Karpas-422 (cell line): ENCODE measurements around the gene BICRA. TPM values are rescaled to one million over a fixed set of nuclear protein-coding genes. Genes with fewer than 3 reads are reported as not detected.
"Not testable (repeated sequence)": the region's sequence is repeated elsewhere in the genome, so short reads cannot be mapped to it uniquely, and the experiment has no call there.

Experiments
- DNase-seq: peaks from one replicate; pipeline ENCODE4 v3.0.0-alpha.2; 2015
- H2AFZ ChIP-seq: fragments of 200-600 bp; sonication (generic); 2 replicates; pipeline ENCODE4 v1.6.1; 2014; ENCODE audit warnings: antibody characterized with exemption, low read length, mixed read lengths
- H3K27ac ChIP-seq: fragments of 200-600 bp; sonication (generic); 2 replicates; pipeline ENCODE4 v1.5.1; 2014; ENCODE audit warnings: mild to moderate bottlenecking, low read length, moderate library complexity
- H3K27me3 ChIP-seq: fragments of 200-600 bp; sonication (generic); 2 replicates; pipeline ENCODE4 v1.6.1; 2014; ENCODE audit warnings: low read length, mixed read lengths
- H3K36me3 ChIP-seq: fragments of 200-600 bp; sonication (generic); 2 replicates; pipeline ENCODE4 v1.6.1; 2014; ENCODE audit warnings: low read length, mixed read lengths; ENCODE audit not compliant: insufficient read depth
- H3K4me1 ChIP-seq: fragments of 200-600 bp; sonication (generic); 2 replicates; pipeline ENCODE4 v1.6.1; 2014; ENCODE audit warnings: mild to moderate bottlenecking, low read length, mixed read lengths
- H3K4me2 ChIP-seq: fragments of 200-600 bp; sonication (generic); 2 replicates; pipeline ENCODE4 v1.6.1; 2014; ENCODE audit warnings: low read length, low read depth, mild to moderate bottlenecking; ENCODE audit not compliant: poor library complexity, severe bottlenecking
- H3K4me3 ChIP-seq: fragments of 200-600 bp; sonication (generic); 2 replicates; pipeline ENCODE4 v1.5.1; 2014; ENCODE audit warnings: mild to moderate bottlenecking, antibody characterized with exemption, low read length, mixed read lengths
- H3K79me2 ChIP-seq: fragments of 200-600 bp; sonication (generic); 2 replicates; pipeline ENCODE4 v1.6.1; 2014; ENCODE audit warnings: mild to moderate bottlenecking, low read length, mixed read lengths
- H3K9ac ChIP-seq: fragments of 200-600 bp; sonication (generic); 2 replicates; pipeline ENCODE4 v1.6.0; 2014; ENCODE audit warnings: low read length
- H3K9me2 ChIP-seq: fragments of 200-600 bp; sonication (generic), shearing (Covaris generic); replicated peaks from 2 replicates; pipeline ENCODE4 v1.6.0; 2014; ENCODE audit warnings: mild to moderate bottlenecking, low read length, moderate library complexity; ENCODE audit not compliant: insufficient read depth
- H3K9me3 ChIP-seq: fragments of 300-700, 200-600 bp; sonication (generic); 2 replicates; pipeline ENCODE4 v1.6.1; 2014; ENCODE audit warnings: low read length, mixed read lengths
- H4K20me1 ChIP-seq: fragments of 200-600 bp; sonication (generic); 2 replicates; pipeline ENCODE4 v1.6.1; 2014; ENCODE audit warnings: mild to moderate bottlenecking, antibody characterized with exemption, low read length, low read depth; ENCODE audit not compliant: insufficient read depth
- total RNA-seq: library from RNA; depleted of rRNA; stranded (reverse); fragments of >200 nt; shearing (Covaris generic); gene quantifications from 2 replicates; pipeline ENCODE4 v1.2.3, GENCODE V29; 2014; ENCODE audit warnings: low replicate concordance

Gene BICRA
- total RNA-seq, 1 experiment from 2014 or later = 1.8 TPM

DNA sequence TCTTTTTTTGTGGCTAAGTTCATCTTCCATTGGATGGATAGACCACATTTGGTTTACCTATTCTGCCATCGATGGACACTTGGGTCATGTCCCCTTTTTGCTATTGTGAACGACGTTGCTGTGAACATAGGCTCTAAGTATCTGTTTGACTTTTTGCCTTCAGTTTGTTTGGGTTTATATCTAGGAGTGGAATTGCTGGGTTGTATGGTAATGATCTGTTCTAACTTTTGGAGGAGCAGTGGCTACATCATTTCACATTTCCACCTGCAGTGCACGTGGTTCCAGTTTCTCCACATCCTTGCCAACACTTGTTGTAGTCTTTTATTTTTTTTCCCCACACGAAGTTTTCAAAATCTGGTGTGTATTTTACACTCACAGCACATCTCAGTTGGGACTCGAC lies 21.7 kb downstream of the BICRA start:
- Histone ChIP-seq H2AFZ (no peak overlapping the region), H3K9me3 (no peaks in the 10 kb centered on the region), H3K79me2 (peaks cover 91% of the 10 kb centered on the region), H3K27ac (no peak overlapping the region), H3K4me2 (no peak overlapping the region), H3K4me1 (peaks cover 5% of the 10 kb centered on the region; the same call in 1 of the 2 replicates), H3K9ac (no peak overlapping the region), H3K27me3 (no peaks in the 10 kb centered on the region), H3K9me2 (no peaks in the 10 kb centered on the region), H4K20me1 (peaks cover 9% of the 10 kb centered on the region; the same call in 1 of the 2 replicates), H3K4me3 (no peak overlapping the region), H3K36me3 (no peaks in the 10 kb centered on the region)
- DNase-seq = no peak

DNA sequence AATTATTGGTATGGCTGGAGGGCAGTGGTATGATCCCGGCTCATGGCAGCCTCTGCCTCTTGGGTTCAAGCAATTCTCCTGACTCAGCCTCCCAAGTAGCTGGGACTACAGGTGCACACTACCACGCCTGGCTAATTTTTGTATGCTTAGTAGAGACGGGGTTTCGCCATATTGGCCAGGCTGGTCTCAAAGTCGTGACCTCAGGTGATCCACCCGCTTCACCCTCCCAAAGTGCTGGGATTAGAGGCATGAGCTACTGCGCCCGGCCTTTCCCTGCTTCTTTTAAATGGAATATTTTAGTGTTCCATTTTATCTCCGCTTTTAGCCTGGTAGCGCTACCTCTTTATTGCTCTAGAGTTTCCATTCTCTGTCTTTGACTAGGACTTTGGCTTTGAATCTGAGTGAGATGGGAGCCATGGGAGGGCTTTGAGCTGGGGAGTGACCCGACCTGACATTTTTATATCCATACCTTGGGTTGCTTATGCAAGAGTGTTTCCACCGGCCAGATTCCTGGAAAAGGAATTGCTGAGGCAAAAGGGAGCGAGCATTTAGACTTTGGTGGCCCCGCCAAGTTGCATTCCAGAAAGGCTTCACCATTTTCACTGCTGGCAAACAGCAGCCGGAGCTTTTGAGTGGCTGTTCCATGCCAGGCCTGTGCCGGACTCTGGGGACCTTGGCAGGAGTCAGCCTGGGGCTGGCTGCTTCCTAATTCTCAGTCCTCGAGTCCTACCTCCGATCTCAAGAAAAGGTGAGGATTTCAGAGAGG lies 22.9 kb downstream of the BICRA start:
- no peaks in the 10 kb centered on the region for H3K9me3 ChIP-seq
- no peaks in the 10 kb centered on the region for H3K9me2 ChIP-seq
- no peak overlapping the region for H3K27ac ChIP-seq
- H3K79me2 ChIP-seq = peaks cover 93% of the 10 kb centered on the region
- no peak overlapping the region for H3K4me3 ChIP-seq
- H2AFZ ChIP-seq = no peak overlapping the region
- H3K27me3 ChIP-seq = no peaks in the 10 kb centered on the region
- H3K4me2 ChIP-seq = no peak overlapping the region
- H3K4me1 ChIP-seq = peaks cover 5% of the 10 kb centered on the region; the same call in 1 of the 2 replicates
- peaks cover 9% of the 10 kb centered on the region; the same call in 1 of the 2 replicates for H4K20me1 ChIP-seq
- H3K9ac ChIP-seq = no peak overlapping the region
- no peak for DNase-seq
- no peaks in the 10 kb centered on the region for H3K36me3 ChIP-seq

DNA sequence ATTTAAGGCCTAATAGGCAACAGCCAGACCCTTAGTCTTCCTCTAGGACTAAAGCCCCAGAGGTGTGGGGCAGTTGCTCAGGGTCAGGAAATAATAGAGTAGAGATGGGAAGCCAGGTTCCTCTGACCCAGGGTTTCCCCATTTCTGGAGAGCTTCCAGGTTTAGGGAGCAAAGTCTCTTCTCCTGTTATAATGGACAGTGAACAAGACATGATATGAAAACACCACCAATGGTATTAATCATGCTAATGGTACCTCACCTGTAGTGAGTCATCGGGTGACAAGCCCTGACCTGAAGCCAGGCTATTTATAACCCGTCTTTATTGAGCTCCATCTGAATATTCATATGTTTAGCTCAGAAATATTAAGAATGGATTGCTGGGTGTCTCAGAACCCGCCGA lies 24.6 kb downstream of the BICRA start:
- no peak for DNase-seq
- Histone ChIP-seq H3K36me3 (no peaks in the 10 kb centered on the region), H3K27me3 (no peaks in the 10 kb centered on the region), H3K9me3 (no peaks in the 10 kb centered on the region), H2AFZ (no peak overlapping the region), H3K9me2 (no peaks in the 10 kb centered on the region), H3K4me2 (no peak overlapping the region), H3K27ac (no peak overlapping the region), H3K9ac (no peak overlapping the region), H3K79me2 (peaks cover 90% of the 10 kb centered on the region), H3K4me3 (no peak overlapping the region), H3K4me1 (no peaks in the 10 kb centered on the region), H4K20me1 (peaks cover 7% of the 10 kb centered on the region; the same call in 1 of the 2 replicates)

DNA sequence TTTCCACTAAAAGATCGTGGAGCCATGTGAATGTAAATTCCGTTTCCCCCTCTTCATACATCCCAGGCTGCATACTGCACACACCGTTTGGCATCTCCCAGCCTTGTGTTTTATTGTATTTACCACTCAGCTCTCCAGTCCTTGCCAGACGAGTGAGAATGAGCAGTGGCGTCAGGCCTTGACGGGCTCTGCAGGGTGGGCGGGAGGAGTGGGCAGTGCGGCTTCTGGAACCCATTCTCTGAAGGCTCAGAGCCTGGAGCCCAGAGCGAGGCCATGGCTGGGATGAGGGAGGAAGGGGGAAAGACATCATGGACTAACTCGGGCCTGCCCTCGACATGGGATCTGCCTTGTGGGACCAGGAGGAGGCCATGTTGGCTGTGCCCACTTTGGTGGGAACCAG lies 25.1 kb downstream of the BICRA start:
- peaks cover 7% of the 10 kb centered on the region; the same call in 1 of the 2 replicates for H4K20me1 ChIP-seq
- no peak overlapping the region for H3K9ac ChIP-seq
- peaks cover 90% of the 10 kb centered on the region for H3K79me2 ChIP-seq

DNA sequence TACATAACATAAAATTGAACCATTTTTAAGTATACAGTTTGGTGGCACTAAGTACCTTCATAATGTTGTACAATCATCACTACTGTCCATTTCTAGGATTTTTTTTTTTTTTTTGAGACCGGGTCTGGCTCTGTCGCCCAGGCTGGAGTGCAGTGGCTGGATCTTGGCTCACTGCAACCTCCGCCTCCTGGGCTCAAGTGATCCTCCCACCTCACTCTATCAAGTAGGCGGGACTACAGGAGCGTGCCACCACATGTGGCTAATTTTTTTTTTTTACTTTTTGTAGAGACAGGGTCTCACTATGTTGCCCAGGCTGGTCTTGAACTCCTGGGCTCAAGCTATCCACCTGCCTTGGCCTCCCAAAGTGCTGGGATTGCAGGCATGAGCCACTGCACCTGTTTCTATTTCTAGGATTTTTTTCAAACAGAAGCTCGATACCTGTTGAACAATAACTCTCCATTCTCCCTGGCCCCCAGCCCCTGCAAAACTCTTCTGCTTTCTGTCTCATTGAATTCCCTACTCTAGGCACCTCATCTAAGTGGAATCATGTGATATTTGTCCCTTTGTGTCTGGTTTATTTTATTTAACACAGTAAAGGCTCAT lies 26.3 kb downstream of the BICRA start:
- peaks cover 85% of the 10 kb centered on the region for H3K79me2 ChIP-seq
- DNase-seq, H3K4me3 ChIP-seq, H3K4me1 ChIP-seq, H2AFZ ChIP-seq, H3K9me2 ChIP-seq, H3K27ac ChIP-seq, H3K9me3 ChIP-seq, H3K4me2 ChIP-seq, H3K27me3 ChIP-seq, H4K20me1 ChIP-seq, H3K9ac ChIP-seq, H3K36me3 ChIP-seq: not testable (repeated sequence)

More for the DNA sequence above, 25.1 kb downstream of the BICRA start:
- Histone ChIP-seq H3K27me3 (no peaks in the 10 kb centered on the region), H3K4me3 (no peak overlapping the region), H2AFZ (no peak overlapping the region), H3K36me3 (no peaks in the 10 kb centered on the region), H3K4me2 (no peak overlapping the region), H3K4me1 (no peaks in the 10 kb centered on the region), H3K27ac (no peak overlapping the region), H3K9me2 (no peaks in the 10 kb centered on the region), H3K9me3 (no peaks in the 10 kb centered on the region)
- DNase-seq = no peak

DNA sequence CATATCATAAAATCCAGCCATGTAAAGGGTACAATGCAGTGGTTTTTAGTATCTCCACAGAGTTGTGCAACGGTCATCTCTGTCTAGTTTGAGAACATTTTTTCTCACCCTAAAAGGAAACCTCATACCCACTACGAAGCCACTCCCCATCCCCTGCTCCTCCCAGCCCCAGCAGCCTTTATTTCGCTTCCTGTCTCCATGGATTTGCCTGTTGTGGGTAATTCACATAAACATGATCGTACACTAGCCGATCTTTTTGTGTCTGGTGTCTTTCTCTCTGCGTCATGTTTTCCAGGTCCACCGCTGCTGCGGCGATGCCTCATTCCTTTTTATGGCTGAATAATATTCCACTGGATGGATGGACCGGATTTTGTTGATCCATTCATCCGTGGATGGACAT lies 28.6 kb downstream of the BICRA start:
- no peak for DNase-seq
- Histone ChIP-seq H2AFZ (no peak overlapping the region), H3K27ac (no peak overlapping the region), H4K20me1 (peaks cover 5% of the 10 kb centered on the region; the same call in 1 of the 2 replicates), H3K4me2 (no peak overlapping the region), H3K79me2 (peaks cover 83% of the 10 kb centered on the region), H3K9ac (no peak overlapping the region), H3K4me3 (no peak overlapping the region), H3K27me3 (no peaks in the 10 kb centered on the region), H3K4me1 (no peaks in the 10 kb centered on the region), H3K9me3 (no peaks in the 10 kb centered on the region), H3K9me2 (no peaks in the 10 kb centered on the region), H3K36me3 (no peaks in the 10 kb centered on the region)

DNA sequence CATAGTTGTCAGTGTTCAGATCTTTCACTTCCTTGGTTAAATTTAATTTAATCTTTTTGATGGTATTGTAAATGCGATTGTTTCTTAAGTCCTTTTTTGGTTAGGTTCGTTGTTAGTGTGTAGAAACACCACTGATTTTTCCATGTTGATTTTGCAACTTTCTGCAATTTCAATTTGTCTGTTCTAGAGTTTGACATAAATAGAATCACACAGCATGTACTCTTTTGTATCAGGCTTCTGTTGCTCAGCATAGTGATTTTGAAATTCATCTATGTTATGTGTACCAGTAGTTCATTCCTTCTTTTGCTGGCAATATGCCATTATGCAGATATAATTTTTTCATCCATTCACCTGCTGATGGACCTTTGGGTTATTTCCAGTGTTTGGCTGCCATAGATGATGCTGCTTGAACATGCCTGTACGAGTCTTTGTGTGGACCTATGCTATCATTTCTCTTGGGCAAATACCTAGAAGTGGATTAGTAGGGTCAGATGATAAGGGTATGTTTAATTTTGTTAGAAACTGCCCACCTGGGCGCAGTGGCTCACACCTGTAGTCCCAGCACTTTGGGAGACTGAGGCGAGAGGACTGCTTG lies 33.1 kb downstream of the BICRA start:
- no peaks in the 10 kb centered on the region for H3K9me3 ChIP-seq
- H3K4me2 ChIP-seq = no peak overlapping the region
- H4K20me1 ChIP-seq = 0 out of 2 replicates have a peak, but pooled peaks cover 5% of the 10 kb centered on the region
- H3K4me1 ChIP-seq = no peaks in the 10 kb centered on the region
- no peak overlapping the region for H3K9ac ChIP-seq
- no peak overlapping the region for H3K27ac ChIP-seq
- no peaks in the 10 kb centered on the region for H3K27me3 ChIP-seq
- no peaks in the 10 kb centered on the region for H3K9me2 ChIP-seq
- H3K36me3 ChIP-seq = no peaks in the 10 kb centered on the region; the same call in none of the 2 replicates
- peaks cover 84% of the 10 kb centered on the region for H3K79me2 ChIP-seq
- DNase-seq = no peak
- no peak overlapping the region for H3K4me3 ChIP-seq
- no peak overlapping the region for H2AFZ ChIP-seq

DNA sequence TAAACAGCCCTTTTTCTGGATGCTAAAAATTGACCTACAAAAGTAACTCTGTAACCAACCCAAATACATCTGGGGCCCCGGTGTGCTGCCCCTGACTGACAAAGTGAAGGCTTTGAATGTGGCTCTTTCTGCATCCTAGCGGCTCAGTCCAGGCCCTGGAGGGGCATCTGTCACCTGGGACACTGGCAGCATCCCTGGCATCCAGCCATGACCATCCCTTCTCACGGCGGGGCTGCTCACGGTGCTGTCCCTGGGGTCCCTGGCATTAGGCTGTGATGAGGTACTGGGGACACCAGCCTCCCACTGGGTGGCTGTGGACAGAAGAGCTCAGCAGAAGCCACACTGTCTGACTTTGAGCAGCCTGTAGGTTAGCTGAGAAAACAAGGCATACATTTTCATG lies 34.3 kb downstream of the BICRA start:
- Histone ChIP-seq H3K4me3 (no peak overlapping the region), H3K9ac (no peak overlapping the region), H2AFZ (no peak overlapping the region), H3K36me3 (no peaks in the 10 kb centered on the region; the same call in none of the 2 replicates), H3K27ac (no peak overlapping the region), H3K9me2 (no peaks in the 10 kb centered on the region), H3K79me2 (peaks cover 86% of the 10 kb centered on the region), H4K20me1 (no peaks in the 10 kb centered on the region), H3K9me3 (no peaks in the 10 kb centered on the region), H3K4me2 (no peak overlapping the region), H3K4me1 (no peaks in the 10 kb centered on the region), H3K27me3 (no peaks in the 10 kb centered on the region)
- DNase-seq = no peak
